NB4 (cell line): ENCODE data around the gene DSCAML1.

Source experiments
- DNase-seq: peaks from one replicate; pipeline ENCODE4 v3.0.0; 2010; ENCODE audit warnings: low read depth
- H3K4me3 ChIP-seq: one replicate; pipeline ENCODE4 v1.5.1; 2011; ENCODE audit warnings: mild to moderate bottlenecking, low read depth, low read length, moderate library complexity
- CTCF ChIP-seq: IDR thresholded peaks from one replicate; pipeline ENCODE4 v1.5.1; 2012; ENCODE audit warnings: low read depth, low read length
- MAX ChIP-seq: IDR thresholded peaks from 2 replicates; pipeline ENCODE4 v1.6.1; 2011; ENCODE audit warnings: low read depth, low read length
- MYC ChIP-seq: IDR thresholded peaks from 2 replicates; pipeline ENCODE4 v1.6.1; 2011; ENCODE audit warnings: low read depth, low read length
- POLR2A ChIP-seq: IDR thresholded peaks from 2 replicates; pipeline ENCODE4 v1.6.1; 2011; ENCODE audit warnings: mild to moderate bottlenecking; ENCODE audit not compliant: insufficient read length; ENCODE audit errors: extremely low read depth

The DSCAML1 gene

GRCh38 chr11:117761993-117762392 lies 35.0 kb downstream of the DSCAML1 start:
- H3K4me3 ChIP-seq: no peak overlapping the region
- no peak for TF ChIP-seq MAX
- no peak for TF ChIP-seq POLR2A
- TF ChIP-seq CTCF: no peak
- TF ChIP-seq MYC: no peak
- DNase-seq: no peak

- H3K4me3 ChIP-seq: no peak overlapping the region
- TF ChIP-seq MYC: no peak
- TF ChIP-seq POLR2A: no peak
- TF ChIP-seq MAX: no peak
- no peak for TF ChIP-seq CTCF
- DNase-seq: no peak
These were observed 37.7 kb downstream of the DSCAML1 start for GRCh38 chr11:117759305-117759704.

DNA sequence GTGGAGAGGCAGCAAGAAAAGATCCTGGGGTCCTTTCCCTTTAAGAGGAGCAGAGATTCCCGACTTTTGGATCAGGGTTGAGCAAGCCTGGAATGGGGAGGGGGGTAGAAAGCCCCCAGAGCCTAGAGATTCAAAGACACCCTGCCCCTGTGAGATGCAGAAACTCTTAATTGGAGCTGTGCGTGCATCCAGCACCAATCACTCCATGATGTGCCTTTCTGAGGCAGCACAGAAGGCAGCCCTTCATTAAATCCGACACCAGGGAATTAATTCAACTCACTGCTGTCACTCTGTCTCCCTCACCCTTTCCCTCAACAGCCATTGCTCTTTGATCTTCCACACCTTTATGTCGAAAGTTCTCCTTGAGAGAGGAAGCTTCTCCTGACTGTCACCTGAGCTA lies 43.0 kb downstream of the DSCAML1 start:
- DNase-seq: no peak
- TF ChIP-seq POLR2A: no peak
- H3K4me3 ChIP-seq: no peak overlapping the region

GRCh38 chr11:117752721-117753237 lies 44.2 kb downstream of the DSCAML1 start:
- DNase-seq: no peak
- H3K4me3 ChIP-seq: no peak overlapping the region
- TF ChIP-seq MAX (no peak), CTCF (no peak), POLR2A (no peak), MYC (no peak)

GRCh38 chr11:117752071-117752470 lies 44.9 kb downstream of the DSCAML1 start:
- no peak for DNase-seq
- no peak overlapping the region for H3K4me3 ChIP-seq
- TF ChIP-seq MYC (no peak), MAX (no peak), POLR2A (no peak), CTCF (no peak)

DNA sequence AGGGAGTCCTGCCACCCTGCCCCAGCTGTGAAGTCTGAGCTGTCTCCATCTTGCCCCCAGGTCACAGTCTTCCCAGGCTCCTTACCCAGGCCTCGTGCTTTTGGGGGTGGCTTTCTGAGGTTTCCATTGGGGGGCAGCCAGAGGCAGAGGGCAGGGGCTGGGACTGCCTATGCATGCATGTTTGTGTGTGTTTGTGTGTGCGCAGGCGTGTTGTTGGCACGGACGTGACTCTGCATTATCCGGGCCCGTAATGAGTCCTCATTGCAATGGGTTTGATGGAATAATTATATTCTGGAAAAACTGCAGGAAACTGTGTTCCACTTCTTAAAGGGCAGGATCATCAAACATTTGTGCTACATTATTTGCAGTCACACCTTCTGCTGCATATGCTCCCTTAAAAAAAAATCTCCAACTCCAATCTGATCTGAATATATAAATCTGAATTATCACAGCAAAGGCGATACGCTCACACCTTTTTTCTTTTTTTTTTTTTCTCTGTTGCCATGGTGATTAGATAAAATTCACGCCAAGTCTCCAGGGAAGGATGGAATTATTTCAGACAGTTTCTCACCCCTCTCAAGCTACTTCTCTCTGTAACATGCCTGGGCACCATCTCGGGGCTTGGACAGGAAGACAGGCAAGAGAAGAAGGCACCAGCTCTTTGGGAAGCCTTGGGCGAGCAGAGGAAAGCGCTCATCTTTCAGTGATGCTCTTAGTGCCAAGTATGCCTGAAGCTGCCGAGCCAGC lies 45.9 kb downstream of the DSCAML1 start:
- no peak for TF ChIP-seq CTCF
- TF ChIP-seq MYC: no peak
- TF ChIP-seq MAX: no peak
- no peak for TF ChIP-seq POLR2A
- H3K4me3 ChIP-seq: no peak overlapping the region
- DNase-seq: no peak
